ENCODE data around the gene NEGR1. TPM values are rescaled to one million over a fixed set of nuclear protein-coding genes. Genes with fewer than 3 reads are reported as not detected.

The NEGR1 gene
- total RNA-seq, 1 donor from 2014 or later: 8.6 TPM

GRCh38 chr1:71566413-71566812 lies 715.9 kb downstream of the NEGR1 start:
- H4K20me1 ChIP-seq (ENCODE audit: insufficient read depth, low read length): no peaks in the 10 kb centered on the region
- H3K36me3 ChIP-seq (ENCODE audit: insufficient read depth, low read length): no peaks in the 10 kb centered on the region
- H3K27ac Mint-ChIP-seq (ENCODE audit: unreplicated experiment): no peak overlapping the region
- DNase-seq (ENCODE audit: low read depth): no peak
- TF ChIP-seq EZH2 (IDR thresholded peaks at IDR 0.05; ENCODE audit: insufficient read depth, low read length) (no peak), CTCF (IDR thresholded peaks at IDR 0.05; ENCODE audit: insufficient read depth, low read depth, low read length) (no peak)
- no peak overlapping the region for H3K27ac ChIP-seq (ENCODE audit: low read depth, low read length)
- peaks cover 3% of the 10 kb centered on the region for H3K4me1 ChIP-seq (ENCODE audit: insufficient read depth, low read length)
- H2AFZ ChIP-seq (ENCODE audit: low read depth, low read length): no peak overlapping the region
- H3K79me2 ChIP-seq (ENCODE audit: insufficient read depth, low read length): no peaks in the 10 kb centered on the region
- H3K9me3 ChIP-seq (ENCODE audit: insufficient read depth, low read depth, low read length): no peaks in the 10 kb centered on the region
- no peaks in the 10 kb centered on the region for H3K9me3 Mint-ChIP-seq (ENCODE audit: unreplicated experiment)
- no peak overlapping the region for H3K9ac ChIP-seq (ENCODE audit: low read length)
- H3K4me3 Mint-ChIP-seq (ENCODE audit: unreplicated experiment): no peak overlapping the region
- H3K36me3 Mint-ChIP-seq (ENCODE audit: low read depth, unreplicated experiment): no peaks in the 10 kb centered on the region
- no peak for FAIRE-seq
- no peaks in the 10 kb centered on the region for H3K27me3 ChIP-seq (ENCODE audit: insufficient read depth, low read length)
- peaks cover 5% of the 10 kb centered on the region for H3K4me1 Mint-ChIP-seq (ENCODE audit: low read depth, unreplicated experiment)
- H3K4me2 ChIP-seq (ENCODE audit: low read length): no peak overlapping the region
- H3K27me3 Mint-ChIP-seq (ENCODE audit: low read depth, unreplicated experiment): no peaks in the 10 kb centered on the region
- no peak overlapping the region for H3K4me3 ChIP-seq (ENCODE audit: insufficient read depth, low read depth, low read length)

GRCh38 chr1:71565831-71566230 lies 716.5 kb downstream of the NEGR1 start:
- Mint-ChIP-seq H3K9me3 (ENCODE audit: unreplicated experiment) (no peaks in the 10 kb centered on the region), H3K36me3 (ENCODE audit: low read depth, unreplicated experiment) (no peaks in the 10 kb centered on the region), H3K27ac (ENCODE audit: unreplicated experiment) (no peak overlapping the region), H3K27me3 (ENCODE audit: low read depth, unreplicated experiment) (no peaks in the 10 kb centered on the region), H3K4me1 (ENCODE audit: low read depth, unreplicated experiment) (peaks cover 5% of the 10 kb centered on the region), H3K4me3 (ENCODE audit: unreplicated experiment) (no peak overlapping the region)
- no peak for FAIRE-seq
- Histone ChIP-seq H3K27ac (ENCODE audit: low read depth, low read length) (no peak overlapping the region), H2AFZ (ENCODE audit: low read depth, low read length) (no peak overlapping the region), H3K27me3 (ENCODE audit: insufficient read depth, low read length) (no peaks in the 10 kb centered on the region), H3K9me3 (ENCODE audit: insufficient read depth, low read depth, low read length) (no peaks in the 10 kb centered on the region), H3K36me3 (ENCODE audit: insufficient read depth, low read length) (no peaks in the 10 kb centered on the region), H4K20me1 (ENCODE audit: insufficient read depth, low read length) (no peaks in the 10 kb centered on the region), H3K4me3 (ENCODE audit: insufficient read depth, low read depth, low read length) (no peak overlapping the region), H3K79me2 (ENCODE audit: insufficient read depth, low read length) (no peaks in the 10 kb centered on the region), H3K4me2 (ENCODE audit: low read length) (no peak overlapping the region), H3K9ac (ENCODE audit: low read length) (no peak overlapping the region), H3K4me1 (ENCODE audit: insufficient read depth, low read length) (peaks cover 8% of the 10 kb centered on the region)
- DNase-seq (ENCODE audit: low read depth): no peak
- TF ChIP-seq CTCF (IDR thresholded peaks at IDR 0.05; ENCODE audit: insufficient read depth, low read depth, low read length) (no peak), EZH2 (IDR thresholded peaks at IDR 0.05; ENCODE audit: insufficient read depth, low read length) (no peak)

GRCh38 chr1:71565262-71565661 lies 717.1 kb downstream of the NEGR1 start:
- no peak overlapping the region for H3K4me2 ChIP-seq (ENCODE audit: low read length)
- no peaks in the 10 kb centered on the region for H3K36me3 Mint-ChIP-seq (ENCODE audit: low read depth, unreplicated experiment)
- no peaks in the 10 kb centered on the region for H3K36me3 ChIP-seq (ENCODE audit: insufficient read depth, low read length)
- H3K9ac ChIP-seq (ENCODE audit: low read length): no peak overlapping the region
- H3K27me3 Mint-ChIP-seq (ENCODE audit: low read depth, unreplicated experiment): no peaks in the 10 kb centered on the region
- peaks cover 5% of the 10 kb centered on the region for H3K4me1 Mint-ChIP-seq (ENCODE audit: low read depth, unreplicated experiment)
- peaks cover 10% of the 10 kb centered on the region for H3K4me1 ChIP-seq (ENCODE audit: insufficient read depth, low read length)
- H3K9me3 ChIP-seq (ENCODE audit: insufficient read depth, low read depth, low read length): no peaks in the 10 kb centered on the region
- peak; percentile 31 for DNase-seq (ENCODE audit: low read depth)
- H3K4me3 Mint-ChIP-seq (ENCODE audit: unreplicated experiment): no peak overlapping the region
- H3K27ac Mint-ChIP-seq (ENCODE audit: unreplicated experiment): no peak overlapping the region
- H3K4me3 ChIP-seq (ENCODE audit: insufficient read depth, low read depth, low read length): no peak overlapping the region
- H3K27ac ChIP-seq (ENCODE audit: low read depth, low read length): no peak overlapping the region
- H4K20me1 ChIP-seq (ENCODE audit: insufficient read depth, low read length): no peaks in the 10 kb centered on the region
- no peak for FAIRE-seq
- TF ChIP-seq EZH2 (IDR thresholded peaks at IDR 0.05; ENCODE audit: insufficient read depth, low read length) (no peak), CTCF (IDR thresholded peaks at IDR 0.05; ENCODE audit: insufficient read depth, low read depth, low read length) (no peak)
- H2AFZ ChIP-seq (ENCODE audit: low read depth, low read length): no peak overlapping the region
- H3K27me3 ChIP-seq (ENCODE audit: insufficient read depth, low read length): no peaks in the 10 kb centered on the region
- no peaks in the 10 kb centered on the region for H3K9me3 Mint-ChIP-seq (ENCODE audit: unreplicated experiment)
- H3K79me2 ChIP-seq (ENCODE audit: insufficient read depth, low read length): no peaks in the 10 kb centered on the region
